Measurements from ENCODE around the gene DLGAP1.
"Not testable (repeated sequence)": the region's sequence is repeated elsewhere in the genome, so short reads cannot be mapped to it uniquely, and the experiment has no call there.

Gene DLGAP1

DNA sequence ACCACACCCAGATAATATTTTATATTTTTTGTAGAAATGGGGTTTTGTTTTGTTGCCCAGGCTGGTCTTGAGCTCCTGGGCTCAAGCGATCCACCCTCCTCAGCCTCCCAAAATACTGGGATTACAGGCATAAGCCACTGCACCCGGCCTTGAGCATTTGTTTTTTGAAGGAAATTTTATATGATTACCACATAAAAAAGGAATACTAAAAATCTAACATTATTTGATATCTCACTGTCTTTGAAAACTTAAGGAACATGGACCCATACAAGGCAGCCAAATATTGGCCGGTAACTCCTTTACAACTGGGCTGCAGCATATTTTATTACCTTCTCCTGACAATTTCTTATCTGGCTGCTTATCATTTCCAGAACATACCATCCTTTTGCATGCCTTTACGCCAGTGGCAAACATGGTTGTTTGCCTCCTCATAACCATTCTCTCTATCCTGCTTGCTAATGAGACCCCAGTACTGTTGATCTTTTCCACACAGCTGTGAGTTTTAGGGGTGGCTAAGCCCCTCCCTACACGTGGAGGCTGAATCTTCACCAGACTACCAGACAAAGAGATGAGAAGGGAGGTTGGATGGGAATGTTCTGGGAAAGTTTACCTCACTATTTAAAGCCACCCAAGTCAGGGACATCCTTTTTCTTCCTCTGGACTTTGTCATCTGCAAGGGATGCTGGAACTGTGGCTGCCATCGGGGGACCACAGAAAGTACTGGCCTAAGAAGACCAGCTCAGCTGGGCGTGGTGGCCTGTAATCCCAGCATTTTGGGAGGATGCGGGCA lies 847.6 kb downstream of the DLGAP1 start:
- in situ Hi-C loops (cut with MboI; ENCODE audit: low pct_unique_long_range_greater_than_20kb, low sequenced_read_pairs, unreplicated experiment), result no loop called here
- DNase-seq (ENCODE audit: low spot score), result no peak
- no peak for TF ChIP-seq CTCF (IDR thresholded peaks at IDR 0.05; ENCODE audit: extremely low read depth, insufficient read depth, missing control alignments)

DNA sequence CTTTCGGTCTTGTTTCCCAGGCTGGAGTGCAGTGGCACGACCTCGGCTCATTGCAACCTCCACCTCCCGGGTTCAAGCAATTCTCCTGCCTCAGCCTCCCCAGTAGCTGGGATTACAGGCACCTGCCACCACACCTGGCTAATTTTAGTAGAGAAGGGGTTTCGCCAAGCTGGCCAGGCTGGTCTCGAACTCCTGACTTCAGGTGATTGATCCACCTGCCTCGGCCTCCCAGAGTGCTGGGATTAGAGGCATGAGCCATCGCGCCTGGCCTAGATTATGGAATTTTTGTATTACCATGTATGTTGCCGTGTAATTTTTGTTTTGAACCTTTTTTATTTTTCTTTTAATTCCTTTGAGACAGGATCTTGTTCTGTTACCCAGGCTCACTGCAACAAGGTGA lies 848.2 kb downstream of the DLGAP1 start:
- in situ Hi-C loops (cut with MboI; ENCODE audit: low pct_unique_long_range_greater_than_20kb, low sequenced_read_pairs, unreplicated experiment); DNase-seq (ENCODE audit: low spot score): not testable (repeated sequence)

GRCh38 chr18:3605954-3606443 lies 849.1 kb downstream of the DLGAP1 start:
- in situ Hi-C loops (cut with MboI; ENCODE audit: low pct_unique_long_range_greater_than_20kb, low sequenced_read_pairs, unreplicated experiment), result no loop called here
- no peak for TF ChIP-seq CTCF (IDR thresholded peaks at IDR 0.05; ENCODE audit: extremely low read depth, insufficient read depth, missing control alignments)
- DNase-seq (ENCODE audit: low spot score), result no peak

- no peak for DNase-seq (ENCODE audit: low spot score)
- TF ChIP-seq CTCF (IDR thresholded peaks at IDR 0.05; ENCODE audit: extremely low read depth, insufficient read depth, missing control alignments), result no peak
- in situ Hi-C loops (cut with MboI; ENCODE audit: low pct_unique_long_range_greater_than_20kb, low sequenced_read_pairs, unreplicated experiment), result no loop called here
Measured at GRCh38 chr18:3605486-3605952, 849.6 kb downstream of the DLGAP1 start.

GRCh38 chr18:3604498-3605408 lies 850.4 kb downstream of the DLGAP1 start:
- in situ Hi-C loops (cut with MboI; ENCODE audit: low pct_unique_long_range_greater_than_20kb, low sequenced_read_pairs, unreplicated experiment), result no loop called here
- DNase-seq (ENCODE audit: low spot score), result peak; percentile 52
- TF ChIP-seq CTCF (IDR thresholded peaks at IDR 0.05; ENCODE audit: extremely low read depth, insufficient read depth, missing control alignments), result no peak

GRCh38 chr18:3604235-3604497 lies 850.9 kb downstream of the DLGAP1 start:
- DNase-seq (ENCODE audit: low spot score), result no peak
- in situ Hi-C loops (cut with MboI; ENCODE audit: low pct_unique_long_range_greater_than_20kb, low sequenced_read_pairs, unreplicated experiment), result no loop called here
- TF ChIP-seq CTCF (IDR thresholded peaks at IDR 0.05; ENCODE audit: extremely low read depth, insufficient read depth, missing control alignments), result no peak

Measured in GM13977 (cell line).